Sigmoid colon (tissue), 4 donors: Measurements from ENCODE around the gene RBFOX2.

ENCODE experiments used
- POLR2A ChIP-seq, 2 donors: fragments of 450-650 bp; IDR thresholded peaks; one replicate each; pipeline ENCODE4 v1.6.1; 2016; ENCODE audit warnings: antibody characterized with exemption in 2 of 2, mild to moderate bottlenecking in 2 of 2, moderate library complexity in 2 of 2
- POLR2AphosphoS5 ChIP-seq, 4 donors: sonication (generic); formaldehyde crosslinking; IDR thresholded peaks; one replicate each; pipeline ENCODE4 v1.6.1; 2017; ENCODE audit warnings: antibody characterized with exemption in 4 of 4
- TF ChIP-seq, protein P1 (sequence below), 4 experiments: fragments of 450-650 bp in 3 of 4; fragments of 200-600 bp in 1 of 4; IDR thresholded peaks; one replicate each; pipeline ENCODE4 v1.5.1; 2016 to 2019; ENCODE audit warnings: antibody characterized with exemption in 4 of 4, mild to moderate bottlenecking in 3 of 4, moderate library complexity in 2 of 4

DNA sequence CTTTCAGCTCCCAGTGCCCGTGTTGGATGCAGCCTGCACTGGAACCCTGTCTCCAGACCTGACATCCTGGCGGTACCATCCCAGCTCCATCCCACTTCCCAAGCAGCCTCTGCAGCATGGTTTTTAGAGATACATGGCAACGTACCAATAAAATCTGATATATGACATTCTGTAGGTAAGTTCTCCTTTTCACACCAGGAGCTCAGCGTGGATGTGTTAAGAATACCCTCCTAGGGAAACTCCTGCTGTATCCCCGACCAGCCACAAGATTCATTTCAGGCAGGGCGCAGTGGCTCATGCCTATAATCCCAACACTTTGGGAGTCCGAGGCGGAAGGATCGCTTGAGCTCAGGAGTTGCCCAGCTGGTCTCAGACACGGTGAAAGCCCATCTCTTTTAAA is 295.6 kb downstream of the RBFOX2 start:
- TF ChIP-seq, protein P1, sequence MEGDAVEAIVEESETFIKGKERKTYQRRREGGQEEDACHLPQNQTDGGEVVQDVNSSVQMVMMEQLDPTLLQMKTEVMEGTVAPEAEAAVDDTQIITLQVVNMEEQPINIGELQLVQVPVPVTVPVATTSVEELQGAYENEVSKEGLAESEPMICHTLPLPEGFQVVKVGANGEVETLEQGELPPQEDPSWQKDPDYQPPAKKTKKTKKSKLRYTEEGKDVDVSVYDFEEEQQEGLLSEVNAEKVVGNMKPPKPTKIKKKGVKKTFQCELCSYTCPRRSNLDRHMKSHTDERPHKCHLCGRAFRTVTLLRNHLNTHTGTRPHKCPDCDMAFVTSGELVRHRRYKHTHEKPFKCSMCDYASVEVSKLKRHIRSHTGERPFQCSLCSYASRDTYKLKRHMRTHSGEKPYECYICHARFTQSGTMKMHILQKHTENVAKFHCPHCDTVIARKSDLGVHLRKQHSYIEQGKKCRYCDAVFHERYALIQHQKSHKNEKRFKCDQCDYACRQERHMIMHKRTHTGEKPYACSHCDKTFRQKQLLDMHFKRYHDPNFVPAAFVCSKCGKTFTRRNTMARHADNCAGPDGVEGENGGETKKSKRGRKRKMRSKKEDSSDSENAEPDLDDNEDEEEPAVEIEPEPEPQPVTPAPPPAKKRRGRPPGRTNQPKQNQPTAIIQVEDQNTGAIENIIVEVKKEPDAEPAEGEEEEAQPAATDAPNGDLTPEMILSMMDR (IDR thresholded peaks at IDR 0.05): no peak
- no peak for TF ChIP-seq POLR2A (IDR thresholded peaks at IDR 0.05)
- TF ChIP-seq POLR2AphosphoS5 (IDR thresholded peaks at IDR 0.05): no peak
